ENCODE results near the gene SLC24A4.
A peak's percentile ranks its signal among the peaks of the same experiment; 100 is the strongest.

Gene SLC24A4

DNA sequence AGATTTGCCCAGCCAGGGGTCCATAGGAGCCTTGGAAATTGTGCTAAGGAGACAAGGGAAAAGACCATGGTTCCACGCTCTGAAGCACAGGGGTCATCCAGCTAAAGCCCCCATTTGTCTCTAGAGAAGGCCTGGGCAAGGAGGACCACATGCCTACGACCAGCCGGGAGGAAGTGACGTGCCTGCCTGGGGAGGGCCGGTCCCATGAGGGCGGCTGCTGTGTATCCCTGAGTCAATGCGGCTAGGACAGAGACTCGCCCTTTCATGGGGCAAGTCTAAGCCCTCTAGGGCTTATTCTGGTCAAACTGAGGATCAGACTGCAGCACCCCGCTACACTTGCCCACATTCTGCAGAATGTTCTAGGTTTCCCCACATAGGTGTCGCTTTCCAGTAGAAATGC, 170.1 kb downstream of the SLC24A4 start:
- TF ChIP-seq POLR2AphosphoS5 (IDR thresholded peaks at IDR 0.05; ENCODE audit: low read depth) = no peak
- TF ChIP-seq GABPA (IDR thresholded peaks at IDR 0.05; ENCODE audit: low read depth) = no peak
- TF ChIP-seq, protein P1, sequence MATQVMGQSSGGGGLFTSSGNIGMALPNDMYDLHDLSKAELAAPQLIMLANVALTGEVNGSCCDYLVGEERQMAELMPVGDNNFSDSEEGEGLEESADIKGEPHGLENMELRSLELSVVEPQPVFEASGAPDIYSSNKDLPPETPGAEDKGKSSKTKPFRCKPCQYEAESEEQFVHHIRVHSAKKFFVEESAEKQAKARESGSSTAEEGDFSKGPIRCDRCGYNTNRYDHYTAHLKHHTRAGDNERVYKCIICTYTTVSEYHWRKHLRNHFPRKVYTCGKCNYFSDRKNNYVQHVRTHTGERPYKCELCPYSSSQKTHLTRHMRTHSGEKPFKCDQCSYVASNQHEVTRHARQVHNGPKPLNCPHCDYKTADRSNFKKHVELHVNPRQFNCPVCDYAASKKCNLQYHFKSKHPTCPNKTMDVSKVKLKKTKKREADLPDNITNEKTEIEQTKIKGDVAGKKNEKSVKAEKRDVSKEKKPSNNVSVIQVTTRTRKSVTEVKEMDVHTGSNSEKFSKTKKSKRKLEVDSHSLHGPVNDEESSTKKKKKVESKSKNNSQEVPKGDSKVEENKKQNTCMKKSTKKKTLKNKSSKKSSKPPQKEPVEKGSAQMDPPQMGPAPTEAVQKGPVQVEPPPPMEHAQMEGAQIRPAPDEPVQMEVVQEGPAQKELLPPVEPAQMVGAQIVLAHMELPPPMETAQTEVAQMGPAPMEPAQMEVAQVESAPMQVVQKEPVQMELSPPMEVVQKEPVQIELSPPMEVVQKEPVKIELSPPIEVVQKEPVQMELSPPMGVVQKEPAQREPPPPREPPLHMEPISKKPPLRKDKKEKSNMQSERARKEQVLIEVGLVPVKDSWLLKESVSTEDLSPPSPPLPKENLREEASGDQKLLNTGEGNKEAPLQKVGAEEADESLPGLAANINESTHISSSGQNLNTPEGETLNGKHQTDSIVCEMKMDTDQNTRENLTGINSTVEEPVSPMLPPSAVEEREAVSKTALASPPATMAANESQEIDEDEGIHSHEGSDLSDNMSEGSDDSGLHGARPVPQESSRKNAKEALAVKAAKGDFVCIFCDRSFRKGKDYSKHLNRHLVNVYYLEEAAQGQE (IDR thresholded peaks at IDR 0.05; ENCODE audit: insufficient replicate concordance, low read depth) = no peak
- no peak for TF ChIP-seq SPI1 (IDR thresholded peaks at IDR 0.05; ENCODE audit: borderline replicate concordance, low read depth)
- TF ChIP-seq, protein P2, sequence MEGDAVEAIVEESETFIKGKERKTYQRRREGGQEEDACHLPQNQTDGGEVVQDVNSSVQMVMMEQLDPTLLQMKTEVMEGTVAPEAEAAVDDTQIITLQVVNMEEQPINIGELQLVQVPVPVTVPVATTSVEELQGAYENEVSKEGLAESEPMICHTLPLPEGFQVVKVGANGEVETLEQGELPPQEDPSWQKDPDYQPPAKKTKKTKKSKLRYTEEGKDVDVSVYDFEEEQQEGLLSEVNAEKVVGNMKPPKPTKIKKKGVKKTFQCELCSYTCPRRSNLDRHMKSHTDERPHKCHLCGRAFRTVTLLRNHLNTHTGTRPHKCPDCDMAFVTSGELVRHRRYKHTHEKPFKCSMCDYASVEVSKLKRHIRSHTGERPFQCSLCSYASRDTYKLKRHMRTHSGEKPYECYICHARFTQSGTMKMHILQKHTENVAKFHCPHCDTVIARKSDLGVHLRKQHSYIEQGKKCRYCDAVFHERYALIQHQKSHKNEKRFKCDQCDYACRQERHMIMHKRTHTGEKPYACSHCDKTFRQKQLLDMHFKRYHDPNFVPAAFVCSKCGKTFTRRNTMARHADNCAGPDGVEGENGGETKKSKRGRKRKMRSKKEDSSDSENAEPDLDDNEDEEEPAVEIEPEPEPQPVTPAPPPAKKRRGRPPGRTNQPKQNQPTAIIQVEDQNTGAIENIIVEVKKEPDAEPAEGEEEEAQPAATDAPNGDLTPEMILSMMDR (IDR thresholded peaks at IDR 0.05; ENCODE audit: insufficient read depth, low read length) = no peak
- no peak overlapping the region for H3K4me3 ChIP-seq (replicated peaks; ENCODE audit: insufficient read depth, low read length)
- no peaks in the 10 kb centered on the region for H3K27me3 ChIP-seq (ENCODE audit: insufficient read depth, poor library complexity, severe bottlenecking)
- H3K27ac ChIP-seq (replicated peaks) = no peak overlapping the region
- DNase-seq (ENCODE audit: low read depth in 1 of 2, low spot score in 1 of 2) = no peak

DNA sequence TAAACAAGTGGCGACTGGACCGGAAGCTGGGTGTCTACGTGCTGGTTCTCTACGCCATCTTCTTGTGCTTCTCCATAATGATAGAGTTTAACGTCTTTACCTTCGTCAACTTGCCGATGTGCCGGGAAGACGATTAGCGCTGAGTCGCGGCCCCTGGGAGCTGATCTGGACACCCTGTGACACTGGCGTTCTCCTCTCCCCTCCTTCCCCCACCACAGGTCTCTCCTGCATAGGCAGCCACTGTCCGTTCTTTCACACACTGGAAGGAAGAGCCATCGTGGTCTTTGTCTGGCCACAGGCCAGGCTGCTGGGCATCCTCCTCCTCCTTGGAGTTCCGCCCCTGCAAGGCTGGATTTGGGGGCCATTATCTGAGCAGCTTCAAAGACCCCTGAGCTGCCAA, 170.5 kb downstream of the SLC24A4 start:
- TF ChIP-seq SPI1 (IDR thresholded peaks at IDR 0.05; ENCODE audit: borderline replicate concordance, low read depth) (no peak), POLR2AphosphoS5 (IDR thresholded peaks at IDR 0.05; ENCODE audit: low read depth) (no peak), GABPA (IDR thresholded peaks at IDR 0.05; ENCODE audit: low read depth) (no peak)
- TF ChIP-seq, protein P1 (IDR thresholded peaks at IDR 0.05; ENCODE audit: insufficient replicate concordance, low read depth) = no peak
- TF ChIP-seq, protein P2 (IDR thresholded peaks at IDR 0.05; ENCODE audit: insufficient read depth, low read length) = no peak
- DNase-seq (ENCODE audit: low read depth in 1 of 2, low spot score in 1 of 2) = no peak
- Histone ChIP-seq H3K27ac (replicated peaks) (no peak overlapping the region), H3K4me3 (replicated peaks; ENCODE audit: insufficient read depth, low read length) (no peak overlapping the region), H3K27me3 (ENCODE audit: insufficient read depth, poor library complexity, severe bottlenecking) (no peaks in the 10 kb centered on the region)

DNA sequence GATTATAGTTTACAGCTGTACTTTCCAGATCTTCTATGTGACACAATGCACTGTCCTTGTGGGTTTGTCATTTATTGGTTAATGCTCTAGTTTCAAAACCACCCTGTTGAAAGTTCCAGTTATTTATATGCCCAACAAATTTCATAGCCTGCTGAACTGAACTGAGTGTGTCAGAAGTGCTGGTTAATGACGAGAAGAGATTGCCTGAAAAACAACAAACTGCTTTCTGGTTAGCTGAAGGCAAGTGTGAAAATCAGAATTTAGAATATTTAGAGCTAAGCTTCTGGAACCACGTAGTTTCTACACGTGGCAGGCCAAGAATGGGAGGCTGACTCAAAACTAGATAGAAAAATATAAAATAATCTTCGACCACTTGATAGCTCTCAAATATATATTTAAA, 171.5 kb downstream of the SLC24A4 start:
- no peak for TF ChIP-seq SPI1 (IDR thresholded peaks at IDR 0.05; ENCODE audit: borderline replicate concordance, low read depth)
- TF ChIP-seq GABPA (IDR thresholded peaks at IDR 0.05; ENCODE audit: low read depth) = no peak
- TF ChIP-seq, protein P1 (IDR thresholded peaks at IDR 0.05; ENCODE audit: insufficient replicate concordance, low read depth) = no peak
- TF ChIP-seq POLR2AphosphoS5 (IDR thresholded peaks at IDR 0.05; ENCODE audit: low read depth) = no peak
- TF ChIP-seq, protein P2 (IDR thresholded peaks at IDR 0.05; ENCODE audit: insufficient read depth, low read length) = no peak
- DNase-seq (ENCODE audit: low read depth in 1 of 2, low spot score in 1 of 2) = peak in 1 of 2 experiments; percentile 49
- peak overlapping the region; percentile 57 for H3K27ac ChIP-seq (replicated peaks)

More for the DNA sequence above, 171.5 kb downstream of the SLC24A4 start:
- H3K27me3 ChIP-seq (ENCODE audit: insufficient read depth, poor library complexity, severe bottlenecking) = no peaks in the 10 kb centered on the region
- no peak overlapping the region for H3K4me3 ChIP-seq (replicated peaks; ENCODE audit: insufficient read depth, low read length)
